ENCODE data around the gene MRNIP.

DNA sequence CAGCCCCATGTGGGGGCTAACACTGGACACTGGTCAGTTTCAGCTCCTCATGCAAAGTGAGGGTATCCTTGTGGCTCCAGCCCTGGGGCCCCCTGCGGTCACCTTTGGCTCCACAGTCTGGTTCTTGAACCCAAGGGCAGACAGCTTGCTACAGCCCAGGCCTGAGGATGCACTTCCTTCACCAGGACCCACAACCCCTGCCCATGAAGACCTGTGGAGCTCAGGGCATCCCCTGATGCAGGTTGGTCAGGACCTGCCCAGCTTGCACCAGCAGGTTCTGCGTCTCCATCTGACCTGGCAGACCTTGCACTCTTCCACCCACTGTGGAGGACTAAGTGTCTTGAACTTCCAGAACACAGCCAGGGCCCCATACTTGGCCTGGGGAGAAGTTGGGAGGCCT, 3.7 kb upstream of the MRNIP start:
- TF ChIP-seq, protein P1, sequence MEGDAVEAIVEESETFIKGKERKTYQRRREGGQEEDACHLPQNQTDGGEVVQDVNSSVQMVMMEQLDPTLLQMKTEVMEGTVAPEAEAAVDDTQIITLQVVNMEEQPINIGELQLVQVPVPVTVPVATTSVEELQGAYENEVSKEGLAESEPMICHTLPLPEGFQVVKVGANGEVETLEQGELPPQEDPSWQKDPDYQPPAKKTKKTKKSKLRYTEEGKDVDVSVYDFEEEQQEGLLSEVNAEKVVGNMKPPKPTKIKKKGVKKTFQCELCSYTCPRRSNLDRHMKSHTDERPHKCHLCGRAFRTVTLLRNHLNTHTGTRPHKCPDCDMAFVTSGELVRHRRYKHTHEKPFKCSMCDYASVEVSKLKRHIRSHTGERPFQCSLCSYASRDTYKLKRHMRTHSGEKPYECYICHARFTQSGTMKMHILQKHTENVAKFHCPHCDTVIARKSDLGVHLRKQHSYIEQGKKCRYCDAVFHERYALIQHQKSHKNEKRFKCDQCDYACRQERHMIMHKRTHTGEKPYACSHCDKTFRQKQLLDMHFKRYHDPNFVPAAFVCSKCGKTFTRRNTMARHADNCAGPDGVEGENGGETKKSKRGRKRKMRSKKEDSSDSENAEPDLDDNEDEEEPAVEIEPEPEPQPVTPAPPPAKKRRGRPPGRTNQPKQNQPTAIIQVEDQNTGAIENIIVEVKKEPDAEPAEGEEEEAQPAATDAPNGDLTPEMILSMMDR (IDR thresholded peaks at IDR 0.05): no peak
- TF ChIP-seq POLR2A (IDR thresholded peaks at IDR 0.05): no peak

Measured in breast epithelium (tissue), 3 donors.